Lower leg skin (tissue), 4 donors: ENCODE measurements around the gene HMG20B. TPM values are rescaled to one million over a fixed set of nuclear protein-coding genes. Genes with fewer than 3 reads are reported as not detected.

Source experiments
- DNase-seq, 2 donors: peaks; one replicate each; pipeline ENCODE4 v3.0.0-alpha.2; 2019; ENCODE audit warnings: low spot score in 2 of 2
- H3K4me3 ChIP-seq: fragments of 200-600 bp; sonication (generic); 2 replicates; pipeline ENCODE4 v1.5.1; 2017; ENCODE audit warnings: mild to moderate bottlenecking, low read depth; ENCODE audit not compliant: poor library complexity, severe bottlenecking
- CTCF ChIP-seq, 3 donors: fragments of 450-650 bp; IDR thresholded peaks; one replicate each; pipeline ENCODE4 v1.5.1; 2016; ENCODE audit warnings: antibody characterized with exemption in 3 of 3, mild to moderate bottlenecking in 3 of 3, moderate library complexity in 2 of 3
- POLR2A ChIP-seq, 2 donors: fragments of 450-650 bp; IDR thresholded peaks; one replicate each; pipeline ENCODE4 v1.6.1; 2016 to 2017; ENCODE audit warnings: antibody characterized with exemption in 2 of 2, mild to moderate bottlenecking in 1 of 2, moderate library complexity in 1 of 2
- WGBS, 2 donors: methylation state at CpG; one replicate each; pipeline ENCODE4 v1.1.5; 2018; 5-methylcytosine and 5-hydroxymethylcytosine counted together
- intact Hi-C: fragments of 100-400 bp; cut with DNase I; formaldehyde crosslinking; loops from one replicate; pipeline ENCODE4 v1.15.0; 2023; ENCODE audit warnings: low total_unique reads
- total RNA-seq, 4 donors: library from RNA; depleted of rRNA; stranded (reverse); fragments of >200 nt; gene quantifications; one replicate each; pipeline ENCODE4 v1.1.0, GENCODE V29; 2016

HMG20B gene
- total RNA-seq, 4 donors from 2014 or later = 112 to 135 (median 123) TPM

GRCh38 chr19:3544058-3544376, 28.7 kb upstream of the HMG20B start:
- no peak for DNase-seq
- intact Hi-C loops = no loop called here
- 78 to 91% methylated on average over 8 to 9 of the region's 9 CpGs for WGBS, 2 donors
- H3K4me3 ChIP-seq = no peak overlapping the region
- no peak for TF ChIP-seq POLR2A (IDR thresholded peaks at IDR 0.05)
- no peak for TF ChIP-seq CTCF (IDR thresholded peaks at IDR 0.05)

- peak; percentile 46 to 95 for DNase-seq
- 49 to 56% methylated on average over 26 to 30 of the region's 30 CpGs for WGBS, 2 donors
- TF ChIP-seq CTCF (IDR thresholded peaks at IDR 0.05) (peak in 1 of 3 donors; percentile 67), POLR2A (IDR thresholded peaks at IDR 0.05) (no peak)
- intact Hi-C loops = no loop called here
- H3K4me3 ChIP-seq = no peak overlapping the region
Measured at GRCh38 chr19:3544742-3545668, 27.7 kb upstream of the HMG20B start.

GRCh38 chr19:3545669-3546034, 27.1 kb upstream of the HMG20B start:
- intact Hi-C loops = no loop called here

GRCh38 chr19:3546119-3546518, 26.6 kb upstream of the HMG20B start:
- 78 to 84% methylated on average over 13 to 23 of the region's 23 CpGs for WGBS, 2 donors
- H3K4me3 ChIP-seq = no peak overlapping the region
- intact Hi-C loops = no loop called here
- DNase-seq = no peak
- TF ChIP-seq CTCF (IDR thresholded peaks at IDR 0.05) (no peak), POLR2A (IDR thresholded peaks at IDR 0.05) (no peak)

More at GRCh38 chr19:3545669-3546034, 27.1 kb upstream of the HMG20B start:
- WGBS, 2 donors = 69 to 72% methylated on average over 10 of the region's 10 CpGs
- H3K4me3 ChIP-seq = no peak overlapping the region
- no peak for TF ChIP-seq CTCF (IDR thresholded peaks at IDR 0.05)
- TF ChIP-seq POLR2A (IDR thresholded peaks at IDR 0.05) = no peak
- no peak for DNase-seq

GRCh38 chr19:3547301-3547731, 25.4 kb upstream of the HMG20B start:
- TF ChIP-seq CTCF (IDR thresholded peaks at IDR 0.05) (no peak), POLR2A (IDR thresholded peaks at IDR 0.05) (no peak)
- no peak for DNase-seq
- intact Hi-C loops = no loop called here
- WGBS, 2 donors = 76 to 84% methylated on average over 10 to 13 of the region's 15 CpGs
- no peak overlapping the region for H3K4me3 ChIP-seq
